GM19023 (cell line): ENCODE results near the gene SERPINB3.
"Not testable (repeated sequence)": the region's sequence is repeated elsewhere in the genome, so short reads cannot be mapped to it uniquely, and the experiment has no call there.

Experiments
- ATAC-seq: cut with Tn5 transposase; IDR thresholded peaks from one replicate; pipeline ENCODE4 v1.9.1; 2021; ENCODE audit warnings: mild to moderate bottlenecking, moderate library complexity; ENCODE audit not compliant: unreplicated experiment

The SERPINB3 gene

GRCh38 chr18:63661750-63662149 lies at the start of gene SERPINB3:
Gene SERPINB3 (minus strand): TSS chr18:63661893. CDS start chr18:63661216, 677 bp downstream.
- not testable (repeated sequence) for ATAC-seq

GRCh38 chr18:63708650-63709049 lies 47.0 kb upstream of the SERPINB3 start:
- no peak for ATAC-seq

GRCh38 chr18:63707816-63708215 lies 46.1 kb upstream of the SERPINB3 start:
- ATAC-seq: no peak

- ATAC-seq: no peak
Observed at GRCh38 chr18:63705401-63705800, 43.7 kb upstream of the SERPINB3 start.

- ATAC-seq: no peak
Observed at GRCh38 chr18:63702660-63703059, 41.0 kb upstream of the SERPINB3 start, which contains the start of gene SERPINB11. Gene SERPINB11 (plus strand): TSS chr18:63702960. CDS start chr18:63710194, 7,234 bp downstream.

- no peak for ATAC-seq
Observed at GRCh38 chr18:63701952-63702351, 40.3 kb upstream of the SERPINB3 start.

GRCh38 chr18:63700501-63700900 lies 38.8 kb upstream of the SERPINB3 start:
- ATAC-seq: no peak

GRCh38 chr18:63697097-63697660 lies 35.5 kb upstream of the SERPINB3 start:
- ATAC-seq: no peak

- no peak for ATAC-seq
Observed at GRCh38 chr18:63689064-63689463, 27.4 kb upstream of the SERPINB3 start.

GRCh38 chr18:63686871-63687270 lies 25.2 kb upstream of the SERPINB3 start:
- no peak for ATAC-seq

- ATAC-seq: no peak
Observed at GRCh38 chr18:63684718-63685117, 23.0 kb upstream of the SERPINB3 start.

GRCh38 chr18:63683890-63684289 lies 22.2 kb upstream of the SERPINB3 start:
- ATAC-seq: no peak

- no peak for ATAC-seq
Observed at GRCh38 chr18:63683152-63683551, 21.5 kb upstream of the SERPINB3 start.

- ATAC-seq: no peak
Observed at GRCh38 chr18:63681449-63682340, 20.0 kb upstream of the SERPINB3 start.

- ATAC-seq: no peak
Observed at GRCh38 chr18:63679820-63680606, 18.3 kb upstream of the SERPINB3 start.

- ATAC-seq: no peak
Observed at GRCh38 chr18:63677500-63678225, 16.0 kb upstream of the SERPINB3 start.

- no peak for ATAC-seq
Observed at GRCh38 chr18:63676526-63677323, 15.0 kb upstream of the SERPINB3 start.

- ATAC-seq: no peak
Observed at GRCh38 chr18:63664571-63664970, 2.9 kb upstream of the SERPINB3 start.

GRCh38 chr18:63658920-63659319 lies 2.8 kb downstream of the SERPINB3 start:
- not testable (repeated sequence) for ATAC-seq

- not testable (repeated sequence) for ATAC-seq
Observed at GRCh38 chr18:63650271-63650670, 11.4 kb downstream of the SERPINB3 start.
